ENCODE data around the gene CAP1. TPM values are rescaled to one million over a fixed set of nuclear protein-coding genes. Genes with fewer than 3 reads are reported as not detected.
"Not testable (repeated sequence)": the region's sequence is repeated elsewhere in the genome, so short reads cannot be mapped to it uniquely, and the experiment has no call there.

CAP1 gene
- total RNA-seq, 1 experiment from 2014 or later: 362 TPM

GRCh38 chr1:40030528-40031135 lies 9.9 kb upstream of the CAP1 start:
- peak; percentile 61 for DNase-seq (ENCODE audit: low spot score)

GRCh38 chr1:40032240-40032891 lies 8.2 kb upstream of the CAP1 start:
- peak; percentile 64 for DNase-seq (ENCODE audit: low spot score)

GRCh38 chr1:40034869-40035268 lies 5.7 kb upstream of the CAP1 start:
- no peak for DNase-seq (ENCODE audit: low spot score)

GRCh38 chr1:40036574-40036973 lies 4.0 kb upstream of the CAP1 start:
- DNase-seq (ENCODE audit: low spot score): peak; percentile 54

- DNase-seq (ENCODE audit: low spot score): not testable (repeated sequence)
These were observed 3.3 kb upstream of the CAP1 start for GRCh38 chr1:40037254-40037653.

- no peak for DNase-seq (ENCODE audit: low spot score)
These were observed 1.8 kb upstream of the CAP1 start for GRCh38 chr1:40038697-40039096.

- peak; percentile 39 for DNase-seq (ENCODE audit: low spot score)
These were observed 1.2 kb upstream of the CAP1 start for GRCh38 chr1:40039245-40039756.

GRCh38 chr1:40039757-40040510 lies 595 bp upstream of the CAP1 start:
- peak; percentile 96 for DNase-seq (ENCODE audit: low spot score)

- DNase-seq (ENCODE audit: low spot score): no peak
These were observed 923 bp downstream of the CAP1 start for GRCh38 chr1:40041466-40041838.

GRCh38 chr1:40042341-40042740 lies 1.8 kb downstream of the CAP1 start:
- no peak for DNase-seq (ENCODE audit: low spot score)

- DNase-seq (ENCODE audit: low spot score): no peak
These were observed 3.6 kb downstream of the CAP1 start for GRCh38 chr1:40044110-40044509.

GRCh38 chr1:40045182-40045581 lies 4.7 kb downstream of the CAP1 start:
- no peak for DNase-seq (ENCODE audit: low spot score)

GRCh38 chr1:40045766-40046165 lies 5.2 kb downstream of the CAP1 start:
- DNase-seq (ENCODE audit: low spot score): no peak

GRCh38 chr1:40047276-40047675 lies 6.7 kb downstream of the CAP1 start:
- DNase-seq (ENCODE audit: low spot score): no peak

- no peak for DNase-seq (ENCODE audit: low spot score)
These were observed 7.2 kb downstream of the CAP1 start for GRCh38 chr1:40047769-40048168.

- no peak for DNase-seq (ENCODE audit: low spot score)
These were observed 9.2 kb downstream of the CAP1 start for GRCh38 chr1:40049725-40050124.

GRCh38 chr1:40050863-40051262 lies 10.3 kb downstream of the CAP1 start:
- DNase-seq (ENCODE audit: low spot score): no peak

GRCh38 chr1:40053138-40053887 lies 12.8 kb downstream of the CAP1 start:
- DNase-seq (ENCODE audit: low spot score): no peak

- no peak for DNase-seq (ENCODE audit: low spot score)
These were observed 16.2 kb downstream of the CAP1 start for GRCh38 chr1:40056519-40057309.

GRCh38 chr1:40057310-40058030 lies 16.9 kb downstream of the CAP1 start:
- DNase-seq (ENCODE audit: low spot score): no peak

- DNase-seq (ENCODE audit: low spot score): no peak
These were observed 17.5 kb downstream of the CAP1 start for GRCh38 chr1:40058097-40058452.
